Right forelimb (tissue), 1 donor: ENCODE results near the gene KCNQ1.

ENCODE experiments used
- DNase-seq: peaks from one replicate; pipeline ENCODE4 v3.0.0-alpha.2; 2018

Gene KCNQ1

DNA sequence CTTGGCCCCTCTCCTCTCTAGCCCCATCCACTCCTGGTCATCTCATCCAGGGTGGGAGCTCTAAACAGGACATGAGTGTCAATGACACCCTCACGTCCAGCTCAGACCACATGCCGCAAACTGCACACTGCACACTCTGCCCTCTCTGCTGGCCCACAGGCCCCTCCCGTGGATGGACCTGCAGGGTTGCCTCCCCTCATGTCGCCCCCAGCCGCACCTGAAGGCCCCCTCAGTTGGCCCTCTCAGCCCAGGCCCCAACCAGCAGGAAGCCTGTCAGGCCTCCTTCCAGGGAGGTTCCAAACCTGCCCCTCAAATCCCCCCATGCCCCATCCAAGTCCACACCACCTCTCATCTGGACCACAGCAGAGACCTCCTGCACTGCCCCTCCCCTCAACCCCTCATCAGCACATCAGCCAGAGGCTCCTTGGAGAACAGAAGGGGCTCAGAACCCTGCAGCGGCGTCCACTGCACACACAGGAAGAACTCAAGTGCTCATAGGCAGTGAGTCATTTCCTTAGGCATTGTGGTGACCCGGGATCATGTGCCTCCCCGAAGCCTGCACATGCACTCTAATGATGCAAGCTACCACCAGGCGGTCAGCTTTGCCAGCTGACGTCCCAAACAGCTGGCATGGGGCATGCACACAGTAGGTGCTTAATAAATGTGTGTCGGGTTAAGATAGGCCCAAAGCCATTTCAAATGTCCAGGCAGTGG, 453.7 kb downstream of the KCNQ1 start:
- no peak for DNase-seq
